Activated B cell treated with CpG ODN at 0.5 μM for 24 hours (primary cell): ENCODE data around the gene AP2M1. TPM values are rescaled to one million over a fixed set of nuclear protein-coding genes. Genes with fewer than 3 reads are reported as not detected.

Experiments used
- ATAC-seq: fragments of 200-7000 bp; cut with Tn5 transposase; one replicate; pipeline ENCODE4 v1.10.0; 2021; ENCODE audit warnings: low read depth, mild to moderate bottlenecking, moderate library complexity
- CTCF ChIA-PET: fragments of 350-600 bp; sonication (Branson Sonifier 250); formaldehyde crosslinking; loops from one replicate; lab custom pipeline; 2021; ENCODE audit warnings: antibody characterized with exemption; lab: Charles Lee
- POLR2A ChIA-PET: fragments of 350-600 bp; sonication (Branson Sonifier 250); formaldehyde crosslinking; loops from one replicate; lab custom pipeline; 2021; ENCODE audit warnings: antibody characterized with exemption; lab: Charles Lee
- DNase-seq: peaks from one replicate; pipeline ENCODE4 v3.0.0; 2022
- H3K27ac Mint-ChIP-seq: one replicate; pipeline ENCODE4 v1.8.0; 2020; ENCODE audit warnings: mixed read lengths
- H3K27me3 Mint-ChIP-seq: one replicate; pipeline ENCODE4 v1.8.0; 2021; ENCODE audit warnings: mixed read lengths
- H3K36me3 Mint-ChIP-seq: one replicate; pipeline ENCODE4 v1.8.0; 2021; ENCODE audit warnings: low read depth, mixed read lengths
- H3K4me1 Mint-ChIP-seq: one replicate; pipeline ENCODE4 v1.8.0; 2021; ENCODE audit warnings: mixed read lengths
- H3K4me3 Mint-ChIP-seq: one replicate; pipeline ENCODE4 v1.8.0; 2020; ENCODE audit warnings: mild to moderate bottlenecking, mixed read lengths
- H3K9me3 Mint-ChIP-seq: one replicate; pipeline ENCODE4 v1.8.0; 2020; ENCODE audit warnings: mixed read lengths
- intact Hi-C: fragments of 100-400 bp; cut with micrococcal nuclease; formaldehyde crosslinking; loops from one replicate; pipeline ENCODE4 v1.15.1; 2024
- total RNA-seq: library from RNA; stranded (reverse); gene quantifications from 2 replicates; pipeline ENCODE4 v1.2.3, GENCODE V29; 2022
- TF ChIP-seq, protein P1 (sequence below): fragments of 200-600 bp; IDR thresholded peaks from one replicate; pipeline ENCODE4 v1.8.0; 2022; ENCODE audit warnings: antibody characterized with exemption, mild to moderate bottlenecking

AP2M1 gene
- total RNA-seq, 1 donor from 2014 or later, result 169 TPM

DNA sequence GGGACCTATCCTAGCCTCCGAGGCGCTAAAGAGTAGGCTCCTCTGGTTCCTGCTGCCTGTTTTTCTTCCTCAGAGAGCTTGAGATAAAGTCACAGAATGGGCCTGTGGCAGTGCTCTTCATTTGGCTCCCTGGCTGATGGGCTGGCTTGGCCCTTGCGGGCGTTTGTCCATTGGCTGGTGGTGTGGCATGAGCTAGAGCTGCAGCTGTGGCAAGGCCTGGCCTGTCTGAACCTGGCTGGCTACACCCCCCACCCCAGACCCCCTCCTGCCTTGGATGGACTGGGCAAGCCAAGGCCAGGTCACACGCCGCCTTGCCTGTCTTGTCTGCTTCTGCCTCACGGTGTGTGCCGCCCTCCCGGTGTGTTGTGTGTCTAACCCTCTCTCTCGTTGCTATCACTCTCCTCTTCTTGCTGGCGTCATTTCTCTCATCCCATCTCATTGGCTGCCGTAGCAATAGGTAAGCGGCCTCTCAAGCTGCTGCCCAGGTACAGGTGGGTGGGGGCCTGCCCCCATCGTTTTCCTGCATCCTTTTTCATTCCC, 3.2 kb downstream of the AP2M1 start:
- TF ChIP-seq, protein P1, sequence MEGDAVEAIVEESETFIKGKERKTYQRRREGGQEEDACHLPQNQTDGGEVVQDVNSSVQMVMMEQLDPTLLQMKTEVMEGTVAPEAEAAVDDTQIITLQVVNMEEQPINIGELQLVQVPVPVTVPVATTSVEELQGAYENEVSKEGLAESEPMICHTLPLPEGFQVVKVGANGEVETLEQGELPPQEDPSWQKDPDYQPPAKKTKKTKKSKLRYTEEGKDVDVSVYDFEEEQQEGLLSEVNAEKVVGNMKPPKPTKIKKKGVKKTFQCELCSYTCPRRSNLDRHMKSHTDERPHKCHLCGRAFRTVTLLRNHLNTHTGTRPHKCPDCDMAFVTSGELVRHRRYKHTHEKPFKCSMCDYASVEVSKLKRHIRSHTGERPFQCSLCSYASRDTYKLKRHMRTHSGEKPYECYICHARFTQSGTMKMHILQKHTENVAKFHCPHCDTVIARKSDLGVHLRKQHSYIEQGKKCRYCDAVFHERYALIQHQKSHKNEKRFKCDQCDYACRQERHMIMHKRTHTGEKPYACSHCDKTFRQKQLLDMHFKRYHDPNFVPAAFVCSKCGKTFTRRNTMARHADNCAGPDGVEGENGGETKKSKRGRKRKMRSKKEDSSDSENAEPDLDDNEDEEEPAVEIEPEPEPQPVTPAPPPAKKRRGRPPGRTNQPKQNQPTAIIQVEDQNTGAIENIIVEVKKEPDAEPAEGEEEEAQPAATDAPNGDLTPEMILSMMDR, result no peak
- H3K4me1 Mint-ChIP-seq, result peaks cover 37% of the 10 kb centered on the region
- H3K27ac Mint-ChIP-seq, result no peak overlapping the region
- no peaks in the 10 kb centered on the region for H3K27me3 Mint-ChIP-seq
- POLR2A ChIA-PET, result interaction anchor here (2.2 kb wide), 1 partner anchor 42 kb away, joined by 7 read pairs; the partner anchor contains the start of gene EIF2B5
- CTCF ChIA-PET, result no interaction called here
- intact Hi-C loops, result no loop called here
- no peaks in the 10 kb centered on the region for H3K9me3 Mint-ChIP-seq
- H3K36me3 Mint-ChIP-seq, result peaks cover 61% of the 10 kb centered on the region
- ATAC-seq (no peak), DNase-seq (no peak)
- H3K4me3 Mint-ChIP-seq, result no peak overlapping the region

DNA sequence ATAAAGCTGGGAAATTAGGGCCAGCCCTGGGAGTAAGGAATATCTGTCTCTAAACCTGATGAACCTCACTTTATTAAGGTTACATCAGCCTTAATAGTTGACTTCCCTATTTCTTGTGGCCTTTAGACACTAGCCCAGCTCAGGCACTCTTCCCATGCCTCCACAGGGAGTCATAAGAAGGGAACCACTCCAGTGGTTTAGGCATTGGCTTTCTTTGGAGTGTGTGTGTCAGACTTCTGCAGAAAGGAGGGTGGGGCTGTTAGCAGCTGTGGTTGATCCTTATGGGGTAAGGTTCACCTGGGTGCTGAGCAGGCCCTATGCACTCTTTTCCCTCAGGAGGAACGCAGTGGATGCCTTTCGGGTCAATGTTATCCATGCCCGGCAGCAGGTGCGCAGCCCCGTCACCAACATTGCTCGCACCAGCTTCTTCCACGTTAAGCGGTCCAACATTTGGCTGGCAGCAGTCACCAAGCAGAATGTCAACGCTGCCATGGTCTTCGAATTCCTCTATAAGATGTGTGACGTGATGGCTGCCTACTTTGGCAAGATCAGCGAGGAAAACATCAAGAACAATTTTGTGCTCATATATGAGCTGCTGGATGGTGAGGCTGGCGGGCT, 4.0 kb downstream of the AP2M1 start:
- Mint-ChIP-seq H3K9me3 (no peaks in the 10 kb centered on the region), H3K27ac (no peak overlapping the region), H3K36me3 (peaks cover 65% of the 10 kb centered on the region), H3K4me1 (peaks cover 37% of the 10 kb centered on the region), H3K4me3 (no peak overlapping the region), H3K27me3 (no peaks in the 10 kb centered on the region)
- intact Hi-C loops, result no loop called here
- TF ChIP-seq, protein P1, result no peak
- DNase-seq (no peak), ATAC-seq (no peak)
- ChIA-PET CTCF (no interaction called here), POLR2A (interaction anchor here (2.2 kb wide), 1 partner anchor 43 kb away, joined by 7 read pairs; the partner anchor contains the start of gene EIF2B5)

DNA sequence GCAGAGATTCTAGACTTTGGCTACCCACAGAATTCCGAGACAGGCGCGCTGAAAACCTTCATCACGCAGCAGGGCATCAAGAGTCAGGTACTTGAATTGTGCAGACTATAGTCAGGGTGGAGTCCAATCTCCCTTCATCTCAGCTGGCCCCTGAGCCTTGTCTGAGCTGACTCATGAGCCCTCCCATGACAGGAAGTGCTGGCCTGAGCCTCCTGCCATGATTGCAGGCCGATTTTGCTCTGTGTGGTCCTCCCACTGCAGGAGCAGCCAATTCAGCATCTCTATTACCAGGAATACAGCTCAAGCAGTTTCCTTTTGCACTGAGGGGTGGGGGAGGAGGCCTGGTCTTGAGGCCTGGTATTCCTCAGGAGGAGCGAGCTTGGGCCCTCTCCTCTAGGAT, 5.5 kb downstream of the AP2M1 start:
- POLR2A ChIA-PET, result interaction anchor here (1.2 kb wide), 1 partner anchor 8 kb away, joined by 3 read pairs; no protein-coding TSS in a partner anchor
- H3K4me3 Mint-ChIP-seq, result no peak overlapping the region
- peaks cover 31% of the 10 kb centered on the region for H3K4me1 Mint-ChIP-seq
- H3K27me3 Mint-ChIP-seq, result no peaks in the 10 kb centered on the region
- TF ChIP-seq, protein P1, result no peak
- CTCF ChIA-PET, result no interaction called here
- peaks cover 75% of the 10 kb centered on the region for H3K36me3 Mint-ChIP-seq
- ATAC-seq (no peak), DNase-seq (no peak)
- intact Hi-C loops, result no loop called here
- no peak overlapping the region for H3K27ac Mint-ChIP-seq
- no peaks in the 10 kb centered on the region for H3K9me3 Mint-ChIP-seq

DNA sequence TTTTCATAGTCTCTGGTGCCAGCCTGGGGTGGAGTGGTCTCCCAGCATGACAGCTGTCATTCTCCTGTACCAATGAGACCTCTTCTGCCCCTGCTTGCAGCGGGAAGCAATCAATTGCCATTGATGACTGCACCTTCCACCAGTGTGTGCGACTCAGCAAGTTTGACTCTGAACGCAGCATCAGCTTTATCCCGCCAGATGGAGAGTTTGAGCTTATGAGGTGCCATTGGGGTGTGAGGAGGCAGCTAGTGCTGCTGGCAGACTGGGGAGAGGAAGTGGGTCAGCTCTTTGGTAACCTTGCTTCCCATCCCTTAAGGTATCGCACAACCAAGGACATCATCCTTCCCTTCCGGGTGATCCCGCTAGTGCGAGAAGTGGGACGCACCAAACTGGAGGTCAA, 6.9 kb downstream of the AP2M1 start:
- no peak overlapping the region for H3K4me3 Mint-ChIP-seq
- intact Hi-C loops, result no loop called here
- no peak overlapping the region for H3K27ac Mint-ChIP-seq
- ChIA-PET CTCF (no interaction called here), POLR2A (interaction anchor here (0.6 to 1.2 kb wide), 2 partner anchors 9 to 14 kb away, joined by 3 read pairs; no protein-coding TSS in a partner anchor)
- TF ChIP-seq, protein P1, result no peak
- DNase-seq (no peak), ATAC-seq (no peak)
- H3K27me3 Mint-ChIP-seq, result no peaks in the 10 kb centered on the region
- no peaks in the 10 kb centered on the region for H3K9me3 Mint-ChIP-seq
- H3K36me3 Mint-ChIP-seq, result peaks cover 79% of the 10 kb centered on the region
- peaks cover 28% of the 10 kb centered on the region for H3K4me1 Mint-ChIP-seq

DNA sequence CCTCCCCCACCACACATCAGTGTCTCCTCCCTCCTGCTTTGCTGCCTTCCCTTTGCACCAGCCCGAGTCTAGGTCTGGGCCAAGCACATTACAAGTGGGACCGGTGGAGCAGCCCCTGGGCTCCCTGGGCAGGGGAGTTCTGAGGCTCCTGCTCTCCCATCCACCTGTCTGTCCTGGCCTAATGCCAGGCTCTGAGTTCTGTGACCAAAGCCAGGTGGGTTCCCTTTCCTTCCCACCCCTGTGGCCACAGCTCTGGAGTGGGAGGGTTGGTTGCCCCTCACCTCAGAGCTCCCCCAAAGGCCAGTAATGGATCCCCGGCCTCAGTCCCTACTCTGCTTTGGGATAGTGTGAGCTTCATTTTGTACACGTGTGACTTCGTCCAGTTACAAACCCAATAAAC, 9.0 kb downstream of the AP2M1 start:
- DNase-seq (no peak), ATAC-seq (no peak)
- ChIA-PET POLR2A (no interaction called here), CTCF (no interaction called here)
- Mint-ChIP-seq H3K27ac (no peak overlapping the region), H3K27me3 (no peaks in the 10 kb centered on the region), H3K9me3 (no peaks in the 10 kb centered on the region), H3K36me3 (peaks cover 83% of the 10 kb centered on the region), H3K4me1 (peaks cover 34% of the 10 kb centered on the region), H3K4me3 (no peak overlapping the region)
- TF ChIP-seq, protein P1, result no peak
- intact Hi-C loops, result no loop called here
